Rectal smooth muscle tissue (tissue), 1 donor: Measurements from ENCODE around the gene ME3.
"Not testable (repeated sequence)": the region's sequence is repeated elsewhere in the genome, so short reads cannot be mapped to it uniquely, and the experiment has no call there.

ENCODE experiments used
- H3K27ac ChIP-seq: one replicate; pipeline ENCODE4 v1.7.0; 2013; ENCODE audit warnings: low read depth, low read length, inconsistent platforms
- H3K27me3 ChIP-seq: one replicate; pipeline ENCODE4 v1.7.0; 2013; ENCODE audit warnings: low read length; ENCODE audit not compliant: control insufficient read depth, insufficient read depth
- H3K36me3 ChIP-seq: one replicate; pipeline ENCODE4 v1.7.0; 2013; ENCODE audit warnings: low read length; ENCODE audit not compliant: control insufficient read depth, insufficient read depth
- H3K4me1 ChIP-seq: one replicate; pipeline ENCODE4 v1.7.0; 2013; ENCODE audit warnings: low read length; ENCODE audit not compliant: control insufficient read depth, insufficient read depth
- H3K4me3 ChIP-seq: one replicate; pipeline ENCODE4 v1.7.0; 2013; ENCODE audit warnings: low read length
- H3K9ac ChIP-seq: one replicate; pipeline ENCODE4 v1.7.0; 2013; ENCODE audit warnings: low read length

Gene ME3

GRCh38 chr11:86670911-86671310 lies 1.5 kb downstream of the ME3 start:
- H3K27me3 ChIP-seq: no peaks in the 10 kb centered on the region
- H3K4me3 ChIP-seq: peak overlapping the region; percentile 90
- H3K36me3 ChIP-seq: no peaks in the 10 kb centered on the region
- H3K4me1 ChIP-seq: peaks cover 11% of the 10 kb centered on the region
- H3K9ac ChIP-seq: peak overlapping the region; percentile 87
- peak overlapping the region; percentile 98 for H3K27ac ChIP-seq

- no peak overlapping the region for H3K4me3 ChIP-seq
- H3K27me3 ChIP-seq: no peaks in the 10 kb centered on the region
- no peaks in the 10 kb centered on the region for H3K36me3 ChIP-seq
- peaks cover 11% of the 10 kb centered on the region for H3K4me1 ChIP-seq
- no peak overlapping the region for H3K9ac ChIP-seq
- peak overlapping the region; percentile 98 for H3K27ac ChIP-seq
These were observed 2.2 kb downstream of the ME3 start for GRCh38 chr11:86670181-86670580.

- Histone ChIP-seq H3K27me3 (no peaks in the 10 kb centered on the region), H3K9ac (no peak overlapping the region), H3K36me3 (no peaks in the 10 kb centered on the region), H3K4me3 (no peak overlapping the region), H3K27ac (peak overlapping the region; percentile 98), H3K4me1 (peaks cover 11% of the 10 kb centered on the region)
These were observed 3.0 kb downstream of the ME3 start for GRCh38 chr11:86669424-86669823.

- no peaks in the 10 kb centered on the region for H3K27me3 ChIP-seq
These were observed 3.5 kb downstream of the ME3 start for GRCh38 chr11:86668929-86669328.

GRCh38 chr11:86666193-86666592 lies 6.2 kb downstream of the ME3 start:
- Histone ChIP-seq H3K27me3 (no peaks in the 10 kb centered on the region), H3K4me1 (peaks cover 18% of the 10 kb centered on the region), H3K9ac (no peak overlapping the region), H3K36me3 (no peaks in the 10 kb centered on the region), H3K4me3 (no peak overlapping the region), H3K27ac (no peak overlapping the region)

More at GRCh38 chr11:86668929-86669328, 3.5 kb downstream of the ME3 start:
- H3K27ac ChIP-seq: peak overlapping the region; percentile 4
- H3K9ac ChIP-seq: no peak overlapping the region
- peaks cover 13% of the 10 kb centered on the region for H3K4me1 ChIP-seq
- H3K4me3 ChIP-seq: no peak overlapping the region
- no peaks in the 10 kb centered on the region for H3K36me3 ChIP-seq

GRCh38 chr11:86664930-86665329 lies 7.5 kb downstream of the ME3 start:
- Histone ChIP-seq H3K9ac (no peak overlapping the region), H3K27me3 (no peaks in the 10 kb centered on the region), H3K4me1 (peaks cover 18% of the 10 kb centered on the region), H3K27ac (peak overlapping the region; percentile 58), H3K4me3 (no peak overlapping the region), H3K36me3 (no peaks in the 10 kb centered on the region)

GRCh38 chr11:86663761-86664160 lies 8.7 kb downstream of the ME3 start:
- Histone ChIP-seq H3K36me3 (no peaks in the 10 kb centered on the region), H3K27ac (peak overlapping the region; percentile 74), H3K9ac (no peak overlapping the region), H3K27me3 (no peaks in the 10 kb centered on the region), H3K4me1 (peaks cover 18% of the 10 kb centered on the region), H3K4me3 (no peak overlapping the region)

- H3K4me1 ChIP-seq: peaks cover 18% of the 10 kb centered on the region
- H3K36me3 ChIP-seq: no peaks in the 10 kb centered on the region
- H3K27ac ChIP-seq: peak overlapping the region; percentile 74
- H3K4me3 ChIP-seq: no peak overlapping the region
- H3K27me3 ChIP-seq: no peaks in the 10 kb centered on the region
- H3K9ac ChIP-seq: no peak overlapping the region
These were observed 9.1 kb downstream of the ME3 start for GRCh38 chr11:86663291-86663690.

- H3K27me3 ChIP-seq: no peaks in the 10 kb centered on the region
- peaks cover 15% of the 10 kb centered on the region for H3K4me1 ChIP-seq
- no peak overlapping the region for H3K4me3 ChIP-seq
- no peaks in the 10 kb centered on the region for H3K36me3 ChIP-seq
- no peak overlapping the region for H3K27ac ChIP-seq
- H3K9ac ChIP-seq: no peak overlapping the region
These were observed 11.7 kb downstream of the ME3 start for GRCh38 chr11:86660736-86661135.

- Histone ChIP-seq H3K4me3 (no peak overlapping the region), H3K27ac (no peak overlapping the region), H3K4me1 (peaks cover 15% of the 10 kb centered on the region), H3K27me3 (no peaks in the 10 kb centered on the region), H3K36me3 (no peaks in the 10 kb centered on the region), H3K9ac (no peak overlapping the region)
These were observed 12.3 kb downstream of the ME3 start for GRCh38 chr11:86660088-86660487.

- H3K27ac ChIP-seq: no peak overlapping the region
- H3K27me3 ChIP-seq: no peaks in the 10 kb centered on the region
- H3K36me3 ChIP-seq: no peaks in the 10 kb centered on the region
- H3K4me3 ChIP-seq: no peak overlapping the region
- H3K9ac ChIP-seq: no peak overlapping the region
- H3K4me1 ChIP-seq: peaks cover 9% of the 10 kb centered on the region
These were observed 13.9 kb downstream of the ME3 start for GRCh38 chr11:86658534-86658933.

- not testable (repeated sequence) for H3K4me3 ChIP-seq, H3K36me3 ChIP-seq, H3K4me1 ChIP-seq, H3K9ac ChIP-seq, H3K27me3 ChIP-seq, H3K27ac ChIP-seq
These were observed 27.2 kb downstream of the ME3 start for GRCh38 chr11:86645212-86645611.

GRCh38 chr11:86644291-86644690 lies 28.1 kb downstream of the ME3 start:
- Histone ChIP-seq H3K36me3 (no peaks in the 10 kb centered on the region), H3K4me3 (no peak overlapping the region), H3K9ac (no peak overlapping the region), H3K27me3 (no peaks in the 10 kb centered on the region), H3K27ac (no peak overlapping the region), H3K4me1 (no peaks in the 10 kb centered on the region)
